Measurements from ENCODE around the gene MTA1.

Gene MTA1

DNA sequence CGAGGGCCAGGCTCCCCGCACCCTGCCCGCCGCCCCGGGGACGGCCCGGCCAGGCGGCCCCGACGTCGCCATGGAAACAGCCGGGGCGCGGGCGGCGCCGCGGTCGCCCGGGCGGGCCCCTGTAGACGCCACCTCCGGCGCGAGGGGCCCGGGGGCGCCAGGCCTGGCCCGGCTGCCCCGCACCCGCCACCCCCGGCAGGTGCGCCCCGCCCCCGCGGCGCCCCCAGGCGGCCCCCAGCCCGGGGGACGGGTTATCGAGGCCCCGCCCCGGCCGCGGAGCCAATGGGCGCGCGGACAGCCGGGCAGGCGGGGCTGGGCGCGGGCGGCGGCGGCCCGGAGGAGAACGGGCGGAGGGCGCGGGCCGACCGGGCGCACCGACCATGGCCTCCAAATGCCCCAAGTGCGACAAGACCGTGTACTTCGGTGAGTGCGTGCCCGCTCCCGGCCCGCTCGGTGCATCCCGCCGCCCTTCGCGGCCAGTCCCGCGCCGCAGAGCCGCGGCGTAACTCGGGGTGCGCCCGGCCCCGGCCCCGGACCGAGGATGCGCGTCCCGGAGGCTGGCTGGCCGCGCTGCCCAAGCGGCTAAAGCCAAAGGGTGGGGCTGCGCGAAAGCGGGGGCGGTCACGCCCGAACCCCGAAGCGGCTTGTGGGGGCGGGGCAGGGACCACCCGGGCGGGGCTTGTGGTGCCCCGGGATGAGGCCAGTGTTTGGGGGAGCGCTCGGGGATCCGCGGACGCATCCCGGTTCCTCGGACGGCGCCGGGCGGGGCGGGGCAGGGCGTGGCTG lies 55.0 kb downstream of the MTA1 start, which contains the start of gene CRIP2:
Gene CRIP2, plus strand, starts transcription at position 339 of the 786 bp plus-strand sequence. Its CDS starts 42 bp downstream, at position 381.
- no peak for DNase-seq (ENCODE audit: low read depth in 2 of 3, low spot score in 1 of 3)

DNA sequence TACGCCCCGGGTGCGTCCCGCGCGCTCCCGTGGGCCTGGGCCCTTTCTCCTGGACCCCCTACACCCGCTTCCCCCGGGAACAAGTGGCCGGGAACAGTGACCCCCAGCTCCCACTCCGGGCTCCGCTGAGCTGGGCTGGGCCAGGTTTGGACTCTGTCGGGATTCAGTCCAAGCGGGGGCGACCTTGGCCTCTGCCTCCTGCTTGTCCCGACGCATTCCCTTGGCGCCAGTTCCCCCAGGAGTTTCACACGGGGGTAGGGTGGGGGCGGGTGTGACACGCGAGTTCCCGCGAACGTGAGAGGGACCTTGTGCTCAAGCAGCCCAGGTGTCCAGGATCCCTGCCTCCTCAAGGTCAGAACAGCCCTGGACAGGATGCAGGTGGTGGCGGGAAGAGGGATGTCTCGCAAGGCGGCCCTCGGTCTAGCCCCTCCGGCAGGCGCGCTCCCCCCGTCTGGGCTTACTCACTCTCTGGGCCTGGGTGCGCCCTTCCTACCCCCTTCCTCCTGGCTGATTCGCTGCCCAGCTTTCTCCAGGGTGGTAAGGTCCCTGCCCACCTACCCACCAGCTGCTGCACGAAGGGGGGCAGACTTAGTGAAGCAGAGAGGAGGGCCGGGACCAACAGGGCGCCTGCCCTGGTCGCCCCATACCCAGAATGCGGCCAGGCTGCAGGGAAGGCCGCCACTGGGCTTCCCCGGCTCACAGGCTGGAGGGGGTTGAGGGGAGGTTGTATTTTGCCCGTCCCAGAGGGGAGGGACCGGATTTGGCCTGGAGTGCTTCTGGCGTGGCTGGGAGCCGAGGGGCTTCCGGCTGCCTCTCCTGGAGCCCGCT lies 55.9 kb downstream of the MTA1 start:
- no peak for DNase-seq (ENCODE audit: low read depth in 2 of 3, low spot score in 1 of 3)

DNA sequence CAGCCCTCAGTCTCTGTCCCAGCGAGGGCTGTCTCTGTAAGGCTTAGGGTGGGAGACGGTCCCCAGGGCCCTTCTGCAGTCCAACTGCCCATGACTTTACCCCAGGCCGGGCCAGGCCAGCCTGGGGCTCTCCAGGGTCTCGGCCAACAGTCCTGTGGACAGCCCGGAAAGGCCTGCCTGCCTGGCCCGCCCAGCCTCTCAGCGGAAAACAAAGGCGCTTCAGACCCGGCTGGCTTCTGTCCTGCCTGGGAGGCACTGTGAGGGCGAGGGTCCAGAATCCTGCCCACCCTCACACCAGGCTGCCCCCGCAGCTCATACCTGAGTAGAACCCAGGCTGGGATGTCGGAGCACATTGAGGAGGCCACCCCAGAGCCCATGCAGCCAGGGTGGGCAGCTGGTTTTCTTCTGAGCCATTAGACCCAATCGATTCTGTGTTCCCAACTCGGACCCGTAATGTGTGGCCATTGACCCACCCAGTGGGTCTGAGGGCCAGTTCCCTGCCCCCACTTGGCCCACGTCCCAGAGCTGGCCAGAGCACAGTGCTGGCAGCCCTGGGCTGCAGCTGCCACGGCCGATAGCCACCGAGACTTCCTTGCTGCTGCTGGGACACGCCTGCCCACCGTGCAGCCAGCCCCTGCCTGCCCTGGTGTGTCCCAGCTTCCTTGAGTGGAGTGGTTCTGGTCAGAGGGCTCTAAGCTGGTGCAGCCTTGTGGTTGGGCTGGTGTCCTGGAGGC lies 56.6 kb downstream of the MTA1 start:
- no peak for DNase-seq (ENCODE audit: low read depth in 2 of 3, low spot score in 1 of 3)

DNA sequence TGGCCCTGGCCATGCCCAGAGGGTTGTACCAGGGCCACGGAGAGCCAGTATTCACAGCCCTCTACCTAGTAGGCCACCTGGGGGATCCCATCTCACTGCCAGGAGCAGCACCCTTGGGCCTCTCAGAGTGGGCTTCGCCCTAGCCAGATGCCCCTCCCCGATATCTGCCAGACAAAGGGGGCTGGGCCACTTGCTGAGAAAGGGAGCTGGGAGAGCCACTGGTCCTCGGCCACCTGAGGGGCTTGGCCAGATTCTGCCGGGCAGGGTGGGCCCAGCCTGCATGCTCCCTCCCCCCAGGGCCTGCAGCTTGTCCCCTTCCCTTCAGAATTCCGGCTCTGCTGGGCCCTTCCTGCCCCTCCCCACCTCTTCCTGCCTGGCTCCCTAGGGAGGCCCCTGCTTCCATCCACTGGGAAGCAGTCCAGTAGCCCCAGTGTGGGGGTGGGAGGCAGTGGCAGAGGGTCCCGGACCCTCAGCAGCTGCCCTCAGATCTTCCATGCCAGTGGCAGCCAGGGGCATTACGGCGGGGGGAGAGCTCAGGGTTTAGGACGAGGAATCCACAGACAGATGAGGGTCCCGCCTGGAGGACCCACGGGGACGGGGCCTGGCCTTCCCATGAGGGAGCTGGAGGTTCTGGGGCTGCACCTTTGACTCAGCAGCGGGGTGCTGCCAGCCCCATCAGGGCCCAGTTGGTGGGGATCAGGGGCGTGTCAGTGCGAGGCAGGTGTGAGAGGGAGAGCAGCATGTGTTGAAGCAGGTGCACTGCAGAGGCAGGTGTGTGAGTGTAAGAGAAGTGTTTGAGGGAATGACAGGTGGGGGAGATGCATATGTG lies 57.4 kb downstream of the MTA1 start:
- DNase-seq (ENCODE audit: low read depth in 2 of 3, low spot score in 1 of 3): no peak

DNA sequence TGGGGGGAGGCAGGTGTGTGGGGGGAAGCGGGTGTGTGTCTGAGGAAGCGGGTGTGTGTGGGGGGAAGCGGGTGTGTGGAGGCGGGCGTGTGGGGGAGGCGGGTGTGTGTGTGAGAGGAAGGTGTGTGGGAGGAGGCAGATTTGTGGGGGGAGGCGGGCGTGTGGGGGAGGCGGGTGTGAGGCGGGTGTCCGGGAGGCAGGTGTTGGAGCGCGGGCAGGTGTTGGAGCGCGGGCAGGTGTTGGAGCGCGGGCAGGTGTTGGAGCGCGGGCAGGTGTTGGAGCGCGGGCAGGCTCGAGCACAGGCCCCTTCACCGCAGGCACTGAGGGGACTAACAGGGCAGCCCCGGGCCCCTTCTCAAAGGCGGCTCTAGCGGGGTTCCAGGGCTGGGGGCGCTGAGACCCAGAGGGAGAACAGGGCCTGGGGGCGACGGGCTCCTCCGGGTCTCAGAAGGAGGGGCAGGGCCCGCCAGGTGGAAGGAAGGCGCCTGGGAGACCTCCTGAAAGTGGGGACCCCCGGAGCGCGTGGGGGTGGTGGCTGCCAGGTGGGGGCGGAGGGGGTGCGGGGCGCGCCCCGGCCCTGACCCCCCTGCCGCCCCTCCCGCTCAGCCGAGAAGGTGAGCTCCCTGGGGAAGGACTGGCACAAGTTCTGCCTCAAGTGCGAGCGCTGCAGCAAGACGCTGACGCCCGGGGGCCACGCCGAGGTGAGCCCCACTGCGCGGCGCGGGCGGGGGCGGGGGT lies 58.2 kb downstream of the MTA1 start:
- DNase-seq (ENCODE audit: low read depth in 2 of 3, low spot score in 1 of 3): no peak

DNA sequence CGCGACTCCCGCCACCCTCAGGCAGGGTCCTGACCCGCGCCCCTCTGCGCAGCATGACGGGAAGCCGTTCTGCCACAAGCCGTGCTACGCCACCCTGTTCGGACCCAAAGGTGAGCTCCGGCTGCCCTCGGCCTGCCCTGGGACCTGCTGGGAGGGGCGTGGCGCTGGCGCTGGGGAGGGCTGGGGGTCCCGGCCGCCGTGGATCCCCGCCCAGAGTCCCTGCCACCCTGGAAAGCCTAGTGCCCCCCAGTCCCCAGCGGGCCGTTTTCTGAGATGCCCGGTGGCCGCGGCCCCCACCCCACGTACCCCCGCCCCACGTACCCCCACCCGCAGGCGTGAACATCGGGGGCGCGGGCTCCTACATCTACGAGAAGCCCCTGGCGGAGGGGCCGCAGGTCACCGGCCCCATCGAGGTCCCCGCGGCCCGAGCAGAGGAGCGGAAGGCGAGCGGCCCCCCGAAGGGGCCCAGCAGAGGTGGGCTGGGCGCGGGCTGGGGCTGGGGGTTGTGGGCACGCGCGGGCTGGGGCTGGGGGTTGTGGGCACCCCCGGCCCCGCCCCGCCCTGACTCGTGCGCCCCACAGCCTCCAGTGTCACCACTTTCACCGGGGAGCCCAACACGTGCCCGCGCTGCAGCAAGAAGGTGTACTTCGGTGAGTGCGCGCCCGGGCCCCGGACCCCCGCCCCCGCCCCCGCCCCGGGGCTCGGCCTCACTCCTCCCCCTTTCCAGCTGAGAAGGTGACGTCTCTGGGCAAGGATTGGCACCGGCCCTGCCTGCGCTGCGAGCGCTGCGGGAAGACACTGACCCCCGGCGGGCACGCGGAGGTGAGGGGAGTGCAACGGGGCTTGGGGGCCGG lies 59.0 kb downstream of the MTA1 start:
- no peak for DNase-seq (ENCODE audit: low read depth in 2 of 3, low spot score in 1 of 3)

DNA sequence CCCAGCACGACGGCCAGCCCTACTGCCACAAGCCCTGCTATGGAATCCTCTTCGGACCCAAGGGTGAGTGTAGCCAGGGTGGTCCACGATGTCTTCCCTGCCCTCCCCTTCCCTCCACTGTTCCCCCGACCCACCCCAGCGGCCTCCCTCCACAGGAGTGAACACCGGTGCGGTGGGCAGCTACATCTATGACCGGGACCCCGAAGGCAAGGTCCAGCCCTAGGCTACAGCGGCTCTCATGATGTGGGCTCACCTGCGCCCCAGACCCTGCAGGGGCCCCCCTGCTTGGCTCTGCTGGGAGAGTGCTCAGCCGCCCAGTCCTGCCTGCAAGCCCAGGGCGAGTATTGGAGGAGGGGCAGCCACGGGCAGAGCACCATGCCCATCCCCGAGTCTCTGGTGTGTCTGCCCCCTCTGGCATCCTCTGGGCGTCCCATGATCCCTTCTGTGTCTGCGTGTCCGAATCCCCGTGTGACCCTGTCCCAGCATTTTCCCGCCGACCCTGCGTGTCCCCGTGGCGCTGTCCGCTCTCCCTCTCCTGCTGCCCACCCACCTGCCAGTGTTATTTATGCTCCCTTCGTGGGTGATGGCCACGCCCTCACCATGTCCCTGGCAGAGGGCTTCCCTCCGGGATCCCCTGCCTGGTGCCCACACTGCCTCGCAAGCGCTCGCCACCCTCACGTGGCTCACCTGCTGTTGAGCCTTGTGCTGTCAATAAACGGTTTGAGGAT lies 60.0 kb downstream of the MTA1 start:
- DNase-seq (ENCODE audit: low read depth in 2 of 3, low spot score in 1 of 3): no peak

DNA sequence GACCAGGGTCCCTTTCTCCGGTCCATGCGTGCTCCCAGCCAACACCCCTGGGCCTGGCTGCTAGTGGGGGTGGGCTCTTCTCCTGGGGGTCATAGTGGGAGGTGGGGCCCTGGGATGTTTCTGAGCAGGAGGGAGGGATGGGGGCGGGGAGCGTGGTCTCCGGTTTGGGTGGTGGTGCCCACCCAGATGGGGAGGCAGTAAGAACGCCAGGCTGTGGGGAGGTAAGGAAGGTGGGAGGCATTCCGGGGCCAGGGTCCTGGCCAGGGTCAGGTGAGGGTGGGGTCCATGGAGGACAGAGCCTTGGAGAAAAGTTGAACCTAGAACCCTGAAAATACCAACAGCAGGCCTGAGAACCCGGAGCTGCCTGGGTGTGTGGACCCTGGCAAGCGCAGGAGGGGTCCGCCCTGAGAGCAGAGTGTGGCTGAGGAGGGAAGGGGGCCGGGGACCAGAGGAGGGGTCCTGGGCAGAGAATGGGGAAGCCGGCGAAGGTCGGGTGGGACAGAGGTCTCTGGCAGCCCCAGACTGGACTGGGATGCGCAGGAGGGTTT lies 60.6 kb downstream of the MTA1 start:
- DNase-seq (ENCODE audit: low read depth in 2 of 3, low spot score in 1 of 3): no peak

DNA sequence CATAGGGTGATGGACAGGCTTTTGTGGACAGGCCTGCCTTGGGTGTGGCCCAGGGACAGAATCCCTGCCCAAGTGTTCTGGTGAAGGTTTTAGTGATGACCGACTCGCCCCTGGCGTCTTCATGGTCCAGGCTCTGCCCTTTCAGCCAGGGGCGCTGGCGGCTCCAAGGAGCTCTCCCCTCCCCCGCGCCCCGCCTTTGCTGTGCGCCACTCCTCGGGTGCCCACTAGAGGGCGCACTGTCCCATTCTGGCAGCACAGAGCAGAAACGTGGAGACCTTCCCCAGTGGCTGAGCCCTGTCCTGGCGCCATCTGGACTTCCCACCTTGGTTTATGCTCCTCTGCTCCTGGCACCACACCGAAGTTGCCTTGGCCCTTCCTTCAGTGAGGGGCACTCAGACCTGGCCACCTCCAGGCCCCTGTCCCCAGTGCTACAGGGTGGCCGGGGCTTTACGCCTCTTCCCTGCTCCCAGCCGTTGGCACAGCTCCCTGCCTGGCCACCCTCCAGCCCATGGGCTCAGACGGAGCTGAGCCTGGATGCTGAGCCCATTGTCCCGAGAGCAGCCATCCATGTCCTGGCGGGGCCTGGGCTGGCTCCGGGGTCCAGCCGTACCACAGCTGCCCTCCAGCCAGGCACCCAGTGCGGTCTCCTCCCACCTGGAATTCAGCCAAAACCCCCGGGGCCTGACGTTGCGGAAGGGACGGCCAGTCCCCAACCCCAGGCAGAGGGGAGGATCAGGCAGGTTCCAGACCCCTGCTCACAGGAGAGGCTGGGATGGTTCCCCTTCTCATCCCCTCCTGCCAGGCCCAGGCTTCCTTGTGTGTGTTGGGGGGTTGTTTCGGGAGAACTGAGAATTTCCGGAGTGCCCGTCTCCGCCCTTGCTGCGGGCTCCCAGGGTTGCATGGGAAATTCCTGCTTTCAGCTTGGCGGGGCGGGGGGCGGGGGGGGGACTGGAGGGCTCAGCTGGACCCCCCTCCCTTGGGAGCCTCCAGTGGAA lies 61.5 kb downstream of the MTA1 start:
- DNase-seq (ENCODE audit: low read depth in 2 of 3, low spot score in 1 of 3): peak; percentile 79 to 94 (median 87)

DNA sequence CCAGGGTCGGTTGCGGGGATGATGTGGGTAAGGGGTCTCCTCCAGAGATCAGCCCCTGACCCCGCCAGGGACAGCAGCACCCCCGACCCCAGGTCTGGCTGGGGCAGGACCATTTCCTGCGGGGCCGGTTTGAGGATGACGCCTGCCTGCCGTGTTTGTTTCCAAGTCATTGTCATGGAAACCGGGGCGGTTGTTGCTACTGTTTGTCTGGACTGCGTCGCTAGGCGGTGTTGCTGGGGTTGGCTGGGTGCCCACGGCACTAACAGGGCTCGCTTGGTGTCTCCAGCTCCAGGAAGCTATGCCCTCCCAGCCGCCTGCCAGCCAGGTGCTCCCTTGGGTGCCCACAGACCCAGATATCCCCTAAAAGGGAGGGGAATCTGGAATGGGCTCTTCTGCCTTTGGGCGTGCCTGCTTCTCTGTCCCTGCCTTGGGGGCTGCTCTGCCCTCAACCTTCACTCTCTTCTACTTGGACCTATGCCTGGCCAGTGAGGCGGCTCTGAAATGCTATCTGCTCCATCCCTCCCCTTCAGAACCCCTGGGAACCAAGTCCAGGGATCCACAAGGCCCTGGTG lies 62.3 kb downstream of the MTA1 start:
- peak; percentile 86 to 91 (median 89) for DNase-seq (ENCODE audit: low read depth in 2 of 3, low spot score in 1 of 3)

DNA sequence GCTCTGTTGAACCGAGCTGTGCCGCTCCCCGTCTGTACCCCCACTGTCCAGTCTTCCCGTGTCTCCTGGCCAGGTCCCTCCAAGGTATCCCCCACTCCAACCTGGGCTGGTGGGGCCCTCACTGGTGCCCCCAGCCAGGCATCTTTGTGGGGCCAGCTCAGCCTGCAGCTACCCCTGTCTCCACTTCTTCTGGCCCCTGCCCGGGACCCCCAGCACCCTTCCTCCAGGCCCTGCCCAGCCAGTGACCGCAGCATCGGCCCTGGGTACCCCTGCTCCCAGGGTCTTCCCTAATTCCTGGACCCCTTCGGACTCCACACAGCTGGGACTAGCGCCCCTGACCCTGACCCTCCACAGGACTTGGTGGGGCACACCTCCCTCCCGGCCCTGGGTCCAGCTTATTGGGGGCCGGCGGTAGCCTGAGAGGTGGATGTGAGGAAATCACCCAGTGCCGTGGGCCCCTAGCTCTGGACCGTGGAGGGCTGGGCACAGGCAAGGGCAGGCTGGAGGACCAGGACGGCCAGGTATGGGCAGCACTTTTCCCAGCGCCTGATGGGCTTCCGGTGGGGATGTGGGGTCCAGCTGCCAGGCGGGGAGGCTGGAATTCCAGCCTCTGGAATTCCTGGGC lies 63.0 kb downstream of the MTA1 start:
- DNase-seq (ENCODE audit: low read depth in 2 of 3, low spot score in 1 of 3): no peak

DNA sequence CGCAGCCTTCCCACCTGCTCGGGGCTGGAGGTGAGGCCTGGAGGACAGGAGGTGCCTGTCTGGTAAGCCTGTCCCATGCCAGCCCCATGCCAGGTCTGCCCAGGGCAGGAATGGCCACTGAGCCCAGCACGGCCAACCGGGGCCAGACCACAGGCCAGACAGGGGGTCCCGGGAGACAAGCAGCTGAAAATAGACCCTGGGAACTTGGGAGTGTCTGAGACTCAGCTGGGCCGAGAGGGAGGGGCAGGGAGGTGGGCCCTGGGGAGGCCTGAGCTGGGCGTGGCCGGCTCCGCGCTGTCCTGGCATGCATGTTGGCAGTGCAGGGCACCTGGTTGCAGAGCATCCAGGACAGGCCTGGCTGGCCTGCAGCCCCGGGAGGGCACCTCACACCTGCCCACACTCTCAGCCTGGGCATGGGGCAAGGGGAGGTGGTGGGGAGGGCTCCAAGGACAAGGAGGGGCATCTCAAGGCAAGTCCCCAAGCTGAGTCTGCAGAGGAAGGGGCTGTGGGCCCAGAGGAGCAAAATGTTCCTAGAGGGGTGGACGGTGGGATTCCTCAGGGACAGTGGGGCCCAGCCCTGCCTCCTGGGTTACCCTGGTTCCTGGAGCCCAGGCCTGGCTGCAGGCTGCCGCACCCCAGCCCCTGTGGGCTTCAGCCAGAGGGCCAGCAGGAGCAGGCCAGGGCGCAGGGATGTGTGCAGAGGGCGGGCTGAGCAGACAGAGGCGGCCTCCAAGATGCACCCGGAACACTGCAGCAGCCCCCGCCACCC lies 63.9 kb downstream of the MTA1 start:
- DNase-seq (ENCODE audit: low read depth in 2 of 3, low spot score in 1 of 3): no peak

DNA sequence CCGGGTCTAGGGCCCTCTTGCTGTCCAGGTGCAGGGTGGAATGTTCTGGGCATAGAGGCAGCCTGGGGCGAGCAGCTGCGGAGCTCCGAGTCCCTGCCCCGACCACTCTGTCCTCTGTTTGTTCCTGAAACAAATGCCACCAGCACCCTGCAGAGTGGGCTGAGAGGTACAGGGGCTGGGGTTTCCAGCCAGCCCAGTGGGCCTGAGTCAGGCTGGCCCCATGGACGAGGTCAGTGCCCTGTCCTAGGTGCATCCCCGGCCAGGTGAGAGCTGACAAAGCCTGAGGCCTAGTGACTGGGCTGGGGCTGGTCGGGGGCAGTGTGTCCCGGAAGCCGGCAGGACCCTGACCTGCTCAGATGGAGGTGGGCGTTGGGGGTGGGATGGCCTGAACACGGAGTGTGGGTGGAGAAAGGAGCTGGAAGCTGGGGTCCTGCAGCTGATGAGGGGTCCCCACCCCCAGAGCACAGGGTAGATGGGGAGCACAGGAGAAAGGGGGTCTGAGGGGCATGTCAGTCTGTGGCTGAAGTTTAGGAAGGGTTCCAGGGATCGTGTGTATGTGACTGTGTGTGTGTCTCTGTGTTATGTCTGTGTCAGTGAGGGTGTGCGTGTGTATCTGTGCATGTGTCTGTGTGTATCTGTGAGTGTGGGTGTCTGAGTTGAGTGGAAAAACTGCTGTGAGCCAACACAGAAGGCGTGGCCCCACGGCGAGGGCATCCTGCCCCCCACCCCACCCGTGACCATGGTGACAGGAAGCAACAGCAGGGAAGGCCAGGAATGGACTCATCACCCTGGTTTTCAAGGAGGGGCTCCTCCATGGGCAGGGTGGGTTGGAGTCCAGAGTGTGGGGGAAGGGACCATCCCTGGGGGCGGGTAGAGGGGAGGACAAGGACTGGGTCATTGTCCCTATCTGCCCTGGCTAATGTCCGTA lies 64.7 kb downstream of the MTA1 start:
- DNase-seq (ENCODE audit: low read depth in 2 of 3, low spot score in 1 of 3): no peak

DNA sequence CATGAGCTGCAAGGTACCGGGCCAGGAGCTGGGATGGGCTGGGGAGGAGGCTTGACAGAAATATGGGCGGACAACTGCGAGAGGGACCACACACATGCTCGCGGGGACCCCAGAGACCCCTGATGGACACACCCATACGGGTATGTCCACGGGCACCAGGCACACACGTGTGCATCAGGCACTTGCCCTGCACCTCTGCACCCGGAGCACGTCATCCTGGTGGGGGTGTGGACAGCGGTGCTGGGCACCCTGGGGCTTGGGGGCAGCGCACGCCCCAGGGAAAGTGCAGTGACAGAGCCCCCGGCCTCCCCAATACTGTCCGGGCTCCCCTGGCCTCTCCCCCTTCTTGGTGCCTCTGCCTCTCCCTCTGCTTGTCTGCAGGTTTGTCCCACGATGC lies 65.4 kb downstream of the MTA1 start:
- DNase-seq (ENCODE audit: low read depth in 2 of 3, low spot score in 1 of 3): no peak
